HG03066 (cell line): ENCODE data around the gene DNAAF3.
"Not testable (repeated sequence)": the region's sequence is repeated elsewhere in the genome, so short reads cannot be mapped to it uniquely, and the experiment has no call there.

Experiments used
- ATAC-seq: cut with Tn5 transposase; IDR thresholded peaks from one replicate; pipeline ENCODE4 v1.9.1; 2021; ENCODE audit warnings: low read depth; ENCODE audit not compliant: unreplicated experiment

The DNAAF3 gene

DNA sequence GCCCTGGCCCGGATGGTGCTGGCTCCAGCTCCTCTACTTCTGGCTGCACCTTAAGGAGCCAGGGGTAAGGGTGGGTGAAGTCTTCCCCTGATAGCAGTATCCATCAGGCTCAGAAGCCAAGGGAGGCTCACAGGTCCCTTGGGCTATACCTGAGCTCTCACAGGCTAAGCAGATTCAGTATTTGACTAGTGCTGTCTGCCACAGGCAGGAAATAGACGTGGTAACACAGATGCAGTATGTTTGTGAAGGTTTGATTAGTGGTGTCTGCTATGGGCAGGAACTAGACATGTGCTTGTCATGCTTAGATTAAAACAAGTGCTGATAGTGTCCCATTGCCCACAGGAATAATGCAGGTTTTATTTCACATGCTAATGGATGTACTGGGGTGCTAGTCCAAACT is 9.7 kb upstream of the DNAAF3 start:
- no peak for ATAC-seq

DNA sequence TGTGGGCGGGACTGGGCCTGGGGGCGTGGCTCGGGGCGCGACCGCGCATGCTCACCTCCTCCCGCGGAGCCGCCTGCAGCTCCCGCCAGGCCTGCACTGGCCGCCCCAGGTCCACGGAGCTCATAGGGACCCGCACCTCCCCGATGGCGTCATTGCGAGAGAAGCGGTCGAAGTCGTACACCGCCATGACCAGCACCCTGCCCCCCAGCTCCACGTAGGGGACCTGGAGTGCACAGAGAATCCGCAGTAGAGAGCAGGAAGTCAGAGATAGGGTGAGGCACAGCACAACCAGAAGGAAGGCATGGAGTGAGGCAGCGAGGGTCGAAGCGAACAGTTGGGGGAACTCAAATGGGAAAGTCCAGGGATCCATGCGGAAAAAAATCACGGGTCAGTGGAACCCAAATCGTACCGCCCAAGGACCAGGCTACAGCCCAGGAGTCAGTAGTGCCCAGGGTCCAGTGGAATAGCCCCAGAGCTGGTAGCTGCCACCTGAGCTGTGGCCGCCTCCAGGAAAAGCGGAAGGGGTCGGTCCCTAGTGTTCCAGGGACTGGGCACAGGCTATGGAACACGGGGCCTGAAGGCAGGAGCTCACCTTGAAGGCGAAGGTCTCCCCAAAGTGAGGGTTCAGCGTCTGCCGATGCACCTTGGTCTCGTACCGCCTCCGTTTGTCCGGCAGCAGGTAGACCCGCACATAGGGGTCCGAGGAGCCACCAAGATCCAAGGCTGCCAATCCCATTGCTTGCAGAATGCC is 8.9 kb upstream of the DNAAF3 start:
- no peak for ATAC-seq

DNA sequence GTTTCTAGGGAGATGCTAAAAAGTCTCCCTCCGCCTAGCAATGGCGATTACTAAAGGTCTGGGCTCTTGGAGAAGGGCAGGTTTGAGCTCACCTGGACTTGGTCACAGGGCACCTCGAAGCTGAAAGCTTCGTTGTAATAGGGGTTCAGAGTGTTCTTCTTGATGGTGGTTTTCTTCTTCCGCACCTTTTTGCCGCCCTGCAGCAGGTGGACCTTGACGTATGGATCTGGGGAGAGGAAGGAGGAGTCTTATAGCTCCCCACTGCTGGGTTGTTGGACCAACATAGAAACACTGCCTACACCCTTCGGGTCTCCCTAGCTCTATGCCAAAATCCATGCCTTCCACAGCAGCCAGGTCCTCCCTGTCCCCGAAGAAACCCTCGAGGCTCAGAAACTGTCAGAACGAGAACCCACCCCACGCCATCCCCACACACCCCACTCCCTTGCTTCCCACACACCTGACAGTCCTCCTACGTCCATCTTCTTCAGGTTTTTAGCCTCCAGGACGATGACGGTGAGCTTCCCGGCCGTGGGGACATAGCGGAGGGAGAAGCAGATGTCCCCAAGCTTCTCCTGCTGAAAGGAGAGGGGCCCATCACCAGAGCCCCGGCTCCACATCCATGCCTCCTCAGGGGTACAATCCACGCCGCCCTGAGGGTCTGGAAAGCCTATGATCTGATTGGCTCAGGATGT is 8.2 kb upstream of the DNAAF3 start:
- no peak for ATAC-seq

DNA sequence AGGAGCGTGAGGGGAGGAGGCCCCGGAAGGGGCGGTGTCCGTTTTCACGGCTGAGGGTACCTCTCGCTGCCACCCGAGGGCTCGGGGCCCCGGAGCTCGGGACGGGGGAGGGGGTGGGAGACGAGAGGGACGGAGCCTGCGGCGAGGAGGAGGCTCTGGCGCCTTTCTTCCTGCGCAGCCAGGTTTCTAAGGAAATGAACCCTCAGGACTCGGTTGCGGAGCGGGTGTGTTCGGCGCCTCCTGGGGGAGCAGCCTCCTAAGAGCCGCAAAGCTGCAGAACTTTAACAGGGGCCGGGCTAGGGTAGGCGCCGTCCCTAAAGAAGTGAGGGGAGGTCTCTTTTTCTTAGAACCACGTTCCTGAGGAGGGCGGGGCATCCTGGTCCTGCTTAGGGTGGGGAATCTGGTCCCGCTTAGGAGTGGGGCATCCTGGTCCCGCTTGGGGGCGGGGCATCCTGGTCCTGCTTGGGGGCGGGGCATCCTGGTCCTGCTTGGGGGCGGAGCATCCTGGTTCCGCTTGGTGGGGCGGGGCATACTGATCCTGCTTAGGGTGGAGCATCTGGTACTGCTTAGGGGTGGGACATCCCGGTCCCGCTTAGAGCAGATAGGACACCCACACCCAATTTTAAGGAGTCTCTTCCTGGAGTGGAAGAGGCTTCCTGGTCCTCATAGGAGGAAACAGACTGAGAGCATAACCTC is 7.4 kb upstream of the DNAAF3 start:
- ATAC-seq: no peak

DNA sequence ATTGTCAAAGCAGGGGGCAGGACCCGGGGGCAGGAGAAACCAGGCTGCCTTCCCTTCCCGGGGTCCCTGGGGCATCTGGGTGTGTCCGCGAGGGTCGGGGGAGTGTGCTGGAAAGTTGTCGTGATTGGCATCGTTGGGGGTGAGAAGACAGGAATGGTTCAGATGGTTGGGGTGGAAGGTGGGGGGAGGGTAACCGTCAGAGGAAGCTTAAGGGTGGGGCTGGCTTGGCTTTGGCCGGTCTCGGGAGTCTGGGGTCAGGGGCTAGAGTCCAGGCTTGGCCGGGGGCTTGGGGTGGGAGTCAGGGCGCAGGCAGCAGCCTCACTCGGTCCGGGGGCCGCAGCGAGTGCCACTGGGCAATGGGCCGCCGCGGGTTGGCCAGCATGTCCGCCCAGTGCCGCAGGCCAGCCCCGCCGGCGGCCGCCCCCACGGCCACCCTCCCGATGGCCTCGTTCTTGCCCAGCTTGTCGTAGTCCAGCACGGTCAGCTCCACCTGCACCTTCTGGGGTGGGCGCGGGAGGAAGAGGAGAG is 6.8 kb upstream of the DNAAF3 start:
- no peak for ATAC-seq

DNA sequence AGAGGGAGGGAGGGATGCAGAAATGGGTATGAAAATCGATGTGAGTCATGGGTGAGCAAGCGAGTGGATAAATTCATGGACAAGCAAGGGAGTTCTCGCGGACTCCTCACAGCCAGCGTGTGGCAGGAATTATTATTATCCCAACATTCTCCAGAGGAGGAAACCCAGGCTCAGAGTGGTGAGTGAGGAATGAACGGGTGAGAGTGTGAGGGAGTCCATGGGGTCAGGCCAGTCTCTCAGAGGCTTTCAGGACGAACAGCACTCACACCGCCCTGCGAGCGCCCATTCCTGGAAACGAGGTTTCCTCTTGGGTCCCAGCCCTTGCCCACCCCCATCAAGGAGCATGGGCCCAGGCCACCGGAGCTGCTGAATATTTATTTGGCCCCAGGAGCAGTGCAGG is 6.3 kb upstream of the DNAAF3 start:
- ATAC-seq: no peak

DNA sequence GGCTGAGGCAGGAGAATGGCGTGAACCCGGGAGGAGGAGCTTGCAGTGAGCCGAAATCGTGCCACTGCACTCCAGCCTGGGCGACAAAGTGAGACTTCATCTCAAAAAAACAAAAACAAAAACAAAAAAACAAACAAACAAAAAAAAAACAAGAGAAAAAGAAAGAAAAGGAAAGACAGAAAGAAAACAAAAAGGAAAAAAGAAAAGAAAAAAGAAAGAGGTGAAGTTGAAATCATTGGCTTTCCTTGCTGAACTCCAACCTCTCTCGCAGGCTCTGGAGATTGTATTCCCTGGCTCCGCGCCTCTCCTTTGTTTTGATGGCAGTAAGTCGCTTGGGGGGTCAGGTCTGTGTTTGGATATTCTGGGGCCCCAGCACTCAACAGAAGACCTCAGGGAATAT is 5.9 kb upstream of the DNAAF3 start:
- ATAC-seq: not testable (repeated sequence)

DNA sequence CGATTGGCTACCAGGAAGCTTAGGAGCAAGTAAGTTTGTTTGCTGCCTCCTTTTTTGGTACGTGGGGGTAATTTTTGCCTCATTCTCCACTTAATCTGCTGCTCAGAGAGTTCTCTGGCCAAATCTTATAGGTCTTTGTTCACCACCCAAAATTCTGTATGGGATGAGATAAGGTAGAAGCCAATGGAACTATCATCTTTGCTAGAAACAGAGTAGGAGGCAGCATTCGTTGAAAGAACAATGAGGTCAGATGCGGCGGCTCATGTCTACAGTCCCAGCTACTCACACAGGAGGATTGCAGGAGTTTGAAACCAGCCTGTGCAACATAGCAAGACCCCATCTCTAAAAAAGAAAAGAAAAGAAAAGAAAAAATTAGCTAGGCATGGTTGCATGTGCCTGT is 5.0 kb upstream of the DNAAF3 start:
- ATAC-seq: no peak

DNA sequence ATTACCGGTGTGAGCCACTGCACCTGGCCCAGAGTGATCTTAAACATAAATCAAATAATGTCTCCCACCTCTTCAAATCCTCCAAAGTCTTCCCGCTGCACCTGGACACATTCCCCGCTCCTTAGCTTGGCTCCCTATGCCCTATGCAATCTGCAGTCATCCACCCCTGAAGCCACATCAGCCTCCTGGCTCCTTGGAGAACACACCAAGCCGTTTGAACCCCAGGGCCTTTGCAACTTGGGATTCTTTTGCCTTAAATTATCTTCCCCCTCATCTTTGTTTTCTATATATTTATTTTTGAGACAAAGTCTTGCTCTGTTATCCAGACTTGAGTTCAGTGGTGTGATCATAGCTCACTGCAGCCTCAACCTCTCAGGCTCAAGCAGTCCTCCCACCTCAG is 2.7 kb upstream of the DNAAF3 start:
- no peak for ATAC-seq

DNA sequence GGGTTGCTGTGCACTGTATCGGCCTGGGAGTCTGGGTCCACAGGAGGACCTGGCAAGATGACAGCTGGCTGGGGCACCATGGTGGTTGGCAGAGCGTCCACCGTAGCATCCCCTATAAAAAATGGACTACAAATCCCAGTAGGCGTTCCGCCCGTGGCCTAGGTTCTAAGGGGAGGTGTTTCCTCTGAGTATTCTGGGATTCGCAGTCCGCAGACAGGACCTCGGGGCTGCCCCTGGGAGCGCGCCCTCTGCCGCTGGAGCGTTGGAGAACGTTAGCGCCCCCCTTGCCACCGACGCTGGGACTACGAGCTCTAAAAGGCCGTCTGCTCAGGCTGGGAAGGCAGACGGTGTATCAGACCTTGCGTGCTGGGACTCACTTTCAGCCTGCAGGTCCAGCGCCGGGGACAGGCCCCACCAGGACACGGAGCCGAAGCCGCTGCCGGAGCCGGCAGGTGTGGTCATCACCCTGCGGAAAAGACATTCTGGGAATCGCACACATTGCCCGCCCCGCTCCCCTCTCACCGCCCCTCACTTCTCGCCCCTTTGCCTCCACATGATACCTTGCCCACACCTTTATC is 372 bp downstream of the DNAAF3 start:
- ATAC-seq: no peak

DNA sequence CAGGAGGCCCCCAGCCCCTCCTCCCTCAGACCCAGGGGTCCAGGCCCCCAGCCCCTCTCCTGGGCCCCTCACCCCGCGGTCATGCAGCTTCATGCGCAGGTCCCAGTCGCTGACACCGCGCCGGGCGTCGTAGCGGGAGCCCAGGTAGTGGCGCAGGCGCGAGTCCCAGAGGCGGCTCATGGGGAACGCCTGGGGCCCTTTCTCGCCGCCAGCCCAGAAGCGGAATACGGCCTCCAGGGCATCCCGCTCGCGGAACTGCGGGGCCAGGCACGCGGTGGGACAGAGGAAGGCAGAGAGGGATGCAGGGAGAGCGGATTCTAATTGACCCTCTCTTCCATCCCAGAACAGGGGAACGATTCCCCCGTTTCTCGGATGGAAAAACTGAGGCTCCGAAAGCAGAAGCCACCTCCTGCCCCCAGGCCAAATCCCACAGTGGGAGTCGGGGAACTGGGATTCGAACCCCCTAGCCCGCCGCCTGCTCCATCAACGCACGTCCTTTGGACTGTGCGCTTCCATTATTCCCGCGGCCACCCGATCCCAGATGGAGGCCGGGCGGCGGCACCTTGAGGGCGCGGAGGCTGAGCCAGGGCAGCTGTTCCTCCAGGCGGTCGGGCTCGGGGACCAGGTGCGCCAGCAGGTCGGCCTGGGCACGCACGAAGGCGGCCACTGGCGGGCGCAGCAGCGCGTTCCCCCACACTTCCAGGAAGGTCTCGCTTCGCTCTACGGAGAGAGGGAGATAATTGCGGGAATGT is 4.7 kb downstream of the DNAAF3 start:
- no peak for ATAC-seq

DNA sequence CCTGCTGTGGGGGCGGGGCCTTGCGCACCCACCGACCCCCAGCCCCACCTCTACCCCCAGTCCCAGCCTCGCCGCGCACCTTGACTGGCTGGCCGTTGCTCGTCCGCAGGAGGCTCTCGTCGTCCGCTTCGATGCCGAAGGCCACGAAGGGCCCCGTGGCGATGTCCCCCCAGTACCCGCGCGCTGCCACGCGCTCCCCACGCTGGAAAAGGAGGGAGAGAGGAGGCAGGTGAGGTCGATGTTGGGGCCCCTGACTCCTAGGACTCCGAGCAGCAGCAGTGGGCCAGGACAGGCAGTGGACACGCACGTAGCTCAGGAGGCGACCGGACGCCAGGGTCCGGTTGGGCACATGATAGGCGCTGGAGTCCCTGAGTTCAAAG is 5.4 kb downstream of the DNAAF3 start:
- ATAC-seq: no peak

DNA sequence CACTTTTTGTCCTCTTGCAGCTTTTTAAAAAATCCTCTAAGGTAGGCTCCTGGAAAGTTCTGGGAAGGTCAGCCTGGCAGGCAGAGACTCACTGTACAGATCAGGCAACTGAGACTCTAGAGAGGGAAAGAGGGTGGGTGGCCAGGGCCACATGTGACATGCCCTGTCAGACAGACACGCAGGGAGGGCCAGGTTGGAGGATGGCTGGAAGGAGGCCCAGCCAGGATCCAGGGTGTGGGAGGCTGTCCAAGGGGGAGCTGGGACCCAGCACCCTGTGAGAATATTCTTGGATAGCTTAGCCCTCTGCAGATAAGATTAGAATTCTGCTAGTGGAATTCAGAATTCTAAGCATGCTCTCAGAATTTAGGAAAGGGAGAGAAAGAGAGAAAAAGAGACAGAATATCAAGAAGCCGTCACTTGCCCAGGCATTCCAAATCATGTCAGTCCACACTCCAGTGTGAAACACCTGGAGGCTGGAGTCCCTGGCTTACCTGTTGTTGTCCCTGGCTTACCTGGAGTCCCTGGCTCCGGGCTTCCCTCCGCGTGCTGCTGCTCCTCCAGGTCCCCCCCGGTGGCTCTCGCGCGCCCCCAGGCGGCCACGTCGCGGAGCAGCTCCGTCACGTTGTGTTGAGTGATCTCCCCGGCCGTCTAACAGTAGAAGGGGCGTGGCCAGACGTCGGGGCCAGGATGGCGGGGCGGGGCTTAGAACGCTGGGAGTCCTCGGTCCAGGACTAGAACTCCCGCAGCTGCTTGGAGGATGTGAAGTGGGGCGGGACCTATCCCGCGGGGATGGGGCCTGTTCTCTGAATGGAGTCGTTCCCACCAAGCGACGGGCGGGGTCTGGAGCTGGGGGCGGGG is 6.1 kb downstream of the DNAAF3 start:
- no peak for ATAC-seq

DNA sequence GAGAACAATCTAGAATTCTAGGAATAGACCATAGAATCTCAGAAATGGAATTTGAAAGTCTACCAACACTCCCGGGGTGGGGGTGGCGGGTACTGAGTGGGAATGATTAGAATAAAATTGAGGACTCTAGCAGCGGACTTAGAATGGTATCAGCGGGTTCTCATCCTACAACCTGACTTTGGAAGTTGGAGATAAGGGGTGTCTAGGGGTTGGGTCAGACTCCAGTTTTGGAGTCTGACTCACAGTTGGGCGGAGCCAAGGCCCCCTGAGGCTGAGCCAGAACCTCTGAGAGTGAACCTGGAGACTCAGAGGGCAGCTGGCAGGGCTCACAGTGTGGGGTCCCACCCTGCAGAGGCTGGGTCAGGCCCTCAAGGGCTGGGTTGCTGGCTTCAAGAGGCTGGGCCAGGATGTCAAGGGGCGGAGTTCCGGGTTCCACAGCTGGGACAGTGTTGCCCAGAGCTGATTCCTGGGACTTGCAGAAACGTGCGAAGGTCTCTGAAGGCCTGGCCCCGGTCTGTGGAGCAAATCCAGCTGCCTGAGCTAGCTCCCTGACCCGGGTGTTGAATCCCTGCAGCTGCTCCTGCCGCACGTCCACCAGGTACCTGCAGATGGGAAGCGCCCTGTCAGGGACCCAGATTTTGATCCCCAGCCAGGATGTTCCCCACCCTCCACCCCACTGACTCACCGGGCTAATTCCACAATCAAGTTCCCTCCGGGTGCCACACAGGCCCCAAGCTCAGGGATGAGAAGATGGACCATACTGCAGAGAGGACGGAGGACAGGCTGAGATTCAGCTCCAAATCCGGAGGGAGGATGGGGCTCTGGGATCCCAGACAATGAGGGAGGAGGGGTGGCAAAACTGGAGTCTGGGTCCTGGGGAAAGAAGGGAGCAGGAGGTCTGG is 7.3 kb downstream of the DNAAF3 start:
- no peak for ATAC-seq

DNA sequence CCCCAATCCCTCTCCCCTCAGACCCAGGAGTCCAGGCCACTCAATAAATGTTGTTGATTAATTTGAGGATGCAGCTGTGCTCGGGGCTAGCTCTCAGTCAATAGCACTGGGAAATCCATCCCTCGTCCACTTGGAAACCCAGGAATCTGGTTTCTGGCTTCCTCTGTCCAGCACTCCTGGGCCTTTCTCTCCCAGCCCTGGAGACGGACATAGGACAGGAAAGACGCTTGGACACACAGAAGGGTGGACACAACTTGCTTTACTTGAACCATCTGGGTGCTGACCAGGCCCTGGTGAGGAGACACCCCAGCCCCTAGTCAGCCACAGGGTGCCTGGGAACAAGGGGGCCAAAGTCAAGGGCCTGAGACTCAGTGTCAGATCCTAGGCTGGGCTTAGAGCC is 8.0 kb downstream of the DNAAF3 start:
- no peak for ATAC-seq

DNA sequence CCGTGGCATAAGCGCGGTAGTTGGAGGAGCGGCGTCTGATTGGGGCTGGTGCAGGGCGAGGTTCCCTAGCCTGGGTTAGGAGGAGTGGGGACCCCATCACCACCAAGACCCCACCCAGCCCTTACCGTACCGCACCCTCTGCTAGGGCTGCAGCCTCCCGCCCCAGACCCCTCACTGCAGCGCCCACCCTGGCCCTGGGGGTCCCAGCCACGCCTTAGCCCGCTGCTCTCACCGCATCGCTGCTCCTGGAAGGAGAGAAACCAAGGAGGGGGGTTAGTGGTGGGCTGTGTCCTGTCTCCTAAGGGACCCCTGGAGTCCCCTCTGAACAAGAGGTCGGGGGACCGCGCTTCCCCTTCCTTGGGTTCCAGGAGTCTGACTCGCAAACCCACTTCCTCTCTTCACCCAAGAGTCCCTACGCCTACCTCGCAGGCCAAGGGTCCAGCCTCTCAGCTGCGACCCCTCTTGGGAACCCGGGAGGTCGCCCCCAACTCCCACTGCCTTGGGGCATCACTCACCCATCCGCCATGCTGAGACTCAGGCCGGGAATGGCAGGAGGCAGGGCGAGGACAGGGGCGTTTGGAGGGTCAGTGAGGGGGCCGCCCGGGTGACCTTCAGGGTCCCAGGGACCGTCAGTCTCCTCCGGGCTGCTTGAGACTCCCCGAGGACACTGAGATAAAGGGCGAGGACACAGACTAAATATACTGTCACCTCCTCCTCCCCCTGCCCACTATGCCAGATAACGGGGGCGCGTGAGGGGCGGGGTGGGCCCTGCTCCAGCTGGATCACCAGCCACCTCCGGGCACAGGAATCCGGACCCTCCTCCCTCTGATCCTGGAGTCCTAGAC is 9.1 kb downstream of the DNAAF3 start, which contains the start of gene TNNI3:
TSS of gene TNNI3 (minus strand) at position 669 of the 845 bp plus-strand sequence. CDS start at position 526, 143 bp downstream.
- ATAC-seq: no peak

DNA sequence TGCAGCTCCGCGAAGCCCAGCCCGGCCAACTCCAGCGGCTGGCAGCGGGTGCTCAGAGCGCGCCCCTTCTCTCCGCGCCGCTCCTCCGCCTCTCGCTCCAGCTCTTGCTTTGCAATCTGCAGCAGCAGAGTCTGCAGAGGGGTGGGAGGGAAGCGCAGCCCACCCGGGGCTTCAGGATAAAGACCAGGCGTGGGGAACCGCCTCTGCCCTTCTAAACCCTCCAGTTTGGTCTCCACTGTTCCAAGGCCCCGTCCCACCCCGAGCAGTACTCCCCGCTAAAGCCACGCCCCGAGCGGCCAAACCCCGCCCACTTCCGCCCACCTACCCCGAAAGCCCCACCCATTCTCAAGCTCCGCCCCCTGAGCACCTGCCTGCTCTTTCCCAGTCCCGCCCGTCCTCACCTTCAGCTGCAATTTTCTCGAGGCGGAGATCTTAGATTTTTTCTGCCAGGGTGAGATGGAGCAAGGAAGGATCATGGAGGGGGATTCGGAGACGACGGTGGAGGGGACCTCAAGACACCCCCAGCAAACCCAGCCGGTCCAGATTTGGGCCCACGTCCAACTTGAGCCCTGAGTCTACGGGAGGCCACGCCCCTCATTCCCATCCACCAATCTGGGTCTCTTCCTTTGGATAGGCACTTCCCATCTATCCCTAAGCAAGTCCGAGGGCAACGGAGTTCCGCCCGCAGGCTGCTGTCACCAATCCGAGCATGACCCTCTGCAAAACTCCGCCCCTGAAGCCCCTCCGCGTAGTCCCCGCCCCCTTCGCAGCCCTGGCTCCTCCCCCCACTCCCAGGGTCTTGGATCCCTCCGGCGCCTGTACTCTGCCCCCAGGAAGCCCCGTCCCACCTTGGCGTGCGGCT is 10.0 kb downstream of the DNAAF3 start:
- no peak for ATAC-seq
